Measurements from ENCODE around the gene ZSWIM8.
A peak's percentile ranks its signal among the peaks of the same experiment; 100 is the strongest.

Gene ZSWIM8

DNA sequence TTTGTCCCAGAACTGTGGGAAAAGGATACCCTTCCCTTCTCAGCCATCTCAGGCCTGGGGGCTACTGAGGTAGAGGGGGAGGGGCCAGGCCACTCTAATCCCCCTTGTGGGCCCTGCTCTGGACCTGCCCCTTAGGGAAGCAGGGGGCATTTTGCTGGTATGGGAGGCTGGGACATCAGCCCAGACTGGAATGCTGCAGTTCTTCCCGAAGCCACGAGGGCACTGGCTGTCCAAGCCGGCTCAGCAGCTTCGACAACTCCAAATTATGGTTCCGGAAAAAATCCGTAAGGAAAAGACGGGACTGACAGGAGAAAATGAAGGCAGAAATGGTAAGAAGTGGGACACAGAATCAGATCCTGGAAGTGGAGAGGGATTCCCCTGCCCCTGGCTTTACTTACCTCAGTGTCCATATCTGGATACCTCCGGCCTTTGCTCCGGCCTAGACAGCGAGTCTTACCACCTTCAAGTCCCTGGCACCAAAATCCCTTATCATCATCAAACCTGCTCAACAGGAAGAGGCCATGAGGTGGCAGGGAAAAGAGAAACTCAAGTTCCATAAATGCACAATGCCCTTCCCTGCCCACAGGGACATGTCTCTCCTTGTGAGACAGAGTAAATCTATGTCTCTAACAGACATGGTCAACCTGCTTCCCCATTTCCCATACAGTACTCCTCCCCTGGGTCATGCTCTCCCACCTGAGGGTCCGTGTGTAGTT lies 17.0 kb downstream of the ZSWIM8 start:
- peaks cover 46% of the 10 kb centered on the region for H3K36me3 ChIP-seq (ENCODE audit: control insufficient read depth, insufficient read depth, low read length)
- 94 to 95% methylated on average over 11 of the region's 11 CpGs for WGBS, 2 experiments
- H3K27me3 ChIP-seq (ENCODE audit: control insufficient read depth, insufficient read depth, low read length, poor library complexity, severe bottlenecking), result no peaks in the 10 kb centered on the region
- H3K27ac ChIP-seq (ENCODE audit: insufficient read depth, low read depth, low read length, poor library complexity, severe bottlenecking), result no peak overlapping the region
- H3K9me3 ChIP-seq (ENCODE audit: control insufficient read depth, low read length), result no peaks in the 10 kb centered on the region
- H3K4me1 ChIP-seq (ENCODE audit: control insufficient read depth, insufficient read depth, low read length), result no peaks in the 10 kb centered on the region
- H3K4me3 ChIP-seq (ENCODE audit: insufficient read depth, low read depth, low read length), result no peak overlapping the region

DNA sequence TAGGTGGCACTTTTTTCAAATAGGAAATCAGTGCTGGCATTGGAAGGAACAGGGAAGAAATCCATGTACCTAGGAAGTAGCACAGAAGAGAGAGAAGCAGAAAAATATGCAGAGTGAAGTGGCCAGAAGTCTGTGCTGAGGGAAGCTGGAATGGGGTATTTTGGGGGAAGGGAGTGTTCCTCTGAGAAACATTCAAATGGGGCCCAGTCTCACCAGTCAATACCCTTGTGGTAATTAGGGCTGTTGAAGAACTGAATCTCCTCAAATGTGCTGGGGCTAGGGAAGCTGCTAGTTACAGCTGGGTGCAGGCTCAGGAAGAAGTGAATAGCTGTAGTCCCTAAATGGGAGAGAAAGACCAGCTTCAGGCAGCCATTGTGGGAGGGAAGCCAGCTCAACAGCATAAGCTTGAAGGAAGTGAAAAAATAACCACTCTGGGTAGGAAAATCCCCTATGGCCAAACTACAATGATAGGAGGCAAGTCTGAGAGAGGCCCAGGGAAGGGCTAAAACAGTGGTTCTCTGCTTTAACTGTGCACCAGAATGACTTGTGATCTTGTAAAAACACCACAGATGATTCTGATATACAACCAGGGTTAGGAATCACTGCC lies 18.4 kb downstream of the ZSWIM8 start:
- no peaks in the 10 kb centered on the region for H3K27me3 ChIP-seq (ENCODE audit: control insufficient read depth, insufficient read depth, low read length, poor library complexity, severe bottlenecking)
- no peak overlapping the region for H3K4me3 ChIP-seq (ENCODE audit: insufficient read depth, low read depth, low read length)
- H3K9me3 ChIP-seq (ENCODE audit: control insufficient read depth, low read length), result no peaks in the 10 kb centered on the region
- no peaks in the 10 kb centered on the region for H3K4me1 ChIP-seq (ENCODE audit: control insufficient read depth, insufficient read depth, low read length)
- H3K27ac ChIP-seq (ENCODE audit: insufficient read depth, low read depth, low read length, poor library complexity, severe bottlenecking), result no peak overlapping the region
- peaks cover 54% of the 10 kb centered on the region for H3K36me3 ChIP-seq (ENCODE audit: control insufficient read depth, insufficient read depth, low read length)

DNA sequence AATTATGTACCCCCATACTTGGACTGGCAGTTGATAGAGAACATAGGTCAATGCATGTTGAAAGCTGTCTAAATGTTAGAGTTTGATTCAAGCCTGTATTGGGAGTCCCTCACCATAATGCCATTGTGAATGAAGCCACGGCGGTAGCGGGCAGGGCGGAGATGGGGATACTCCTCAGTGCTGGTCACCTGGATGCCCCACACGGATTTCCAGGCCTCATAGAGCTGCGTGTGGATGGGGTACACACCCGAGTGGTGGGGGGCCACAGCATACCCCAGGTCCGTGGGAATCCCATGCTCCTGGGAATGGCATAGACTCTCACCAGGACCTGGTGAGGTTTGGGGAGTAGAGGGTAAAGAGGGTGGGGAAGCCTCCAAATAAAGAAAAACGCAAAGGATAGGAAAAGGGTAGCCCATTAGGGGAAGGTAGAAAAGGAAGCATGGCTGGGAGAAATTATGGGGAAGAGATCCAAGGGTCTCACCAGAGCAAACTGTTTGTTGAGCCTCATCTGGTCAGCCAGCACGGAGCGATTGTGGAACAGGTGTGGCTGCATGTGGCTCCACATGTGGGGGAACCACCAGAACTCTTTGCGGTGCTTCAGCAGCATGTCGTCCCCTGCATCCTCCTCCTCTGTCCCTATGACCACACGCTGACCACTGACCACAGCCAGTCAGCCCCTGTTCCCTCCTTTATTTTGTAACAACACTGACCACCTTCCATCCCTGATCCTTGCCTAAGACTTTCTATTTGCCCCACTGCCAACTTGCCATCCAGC lies 21.0 kb downstream of the ZSWIM8 start:
- Histone ChIP-seq H3K9me3 (ENCODE audit: control insufficient read depth, low read length) (no peaks in the 10 kb centered on the region), H3K4me1 (ENCODE audit: control insufficient read depth, insufficient read depth, low read length) (no peaks in the 10 kb centered on the region), H3K4me3 (ENCODE audit: insufficient read depth, low read depth, low read length) (no peak overlapping the region), H3K36me3 (ENCODE audit: control insufficient read depth, insufficient read depth, low read length) (peaks cover 54% of the 10 kb centered on the region), H3K27ac (ENCODE audit: insufficient read depth, low read depth, low read length, poor library complexity, severe bottlenecking) (no peak overlapping the region), H3K27me3 (ENCODE audit: control insufficient read depth, insufficient read depth, low read length, poor library complexity, severe bottlenecking) (no peaks in the 10 kb centered on the region)
- 94 to 95% methylated on average over 14 of the region's 14 CpGs for WGBS, 2 experiments

DNA sequence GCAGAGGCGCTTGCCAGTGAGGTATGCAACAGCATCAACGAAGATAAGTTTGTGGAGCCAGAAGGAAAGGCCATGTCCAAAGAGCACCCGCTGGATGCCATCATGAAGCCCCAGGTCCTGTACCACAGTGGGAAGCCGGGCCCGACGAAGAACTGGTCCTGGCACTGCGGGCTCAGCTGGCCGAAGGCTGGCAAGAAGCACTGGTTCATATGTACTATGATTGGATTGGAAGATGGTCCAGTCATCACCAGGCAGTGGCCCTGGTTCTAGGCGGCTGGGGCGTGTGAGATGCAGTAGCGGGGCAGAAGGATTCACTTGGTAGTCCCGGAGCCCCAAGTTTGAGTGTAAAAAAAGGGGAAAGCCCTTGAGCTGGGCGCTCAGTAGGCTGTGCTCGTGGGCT lies 22.1 kb downstream of the ZSWIM8 start:
- no peaks in the 10 kb centered on the region for H3K27me3 ChIP-seq (ENCODE audit: control insufficient read depth, insufficient read depth, low read length, poor library complexity, severe bottlenecking)
- H3K4me3 ChIP-seq (ENCODE audit: insufficient read depth, low read depth, low read length), result no peak overlapping the region
- H3K4me1 ChIP-seq (ENCODE audit: control insufficient read depth, insufficient read depth, low read length), result peaks cover 4% of the 10 kb centered on the region
- 96 to 97% methylated on average over 14 of the region's 14 CpGs for WGBS, 2 experiments
- H3K9me3 ChIP-seq (ENCODE audit: control insufficient read depth, low read length), result no peaks in the 10 kb centered on the region
- H3K36me3 ChIP-seq (ENCODE audit: control insufficient read depth, insufficient read depth, low read length), result peaks cover 44% of the 10 kb centered on the region
- no peak overlapping the region for H3K27ac ChIP-seq (ENCODE audit: insufficient read depth, low read depth, low read length, poor library complexity, severe bottlenecking)

DNA sequence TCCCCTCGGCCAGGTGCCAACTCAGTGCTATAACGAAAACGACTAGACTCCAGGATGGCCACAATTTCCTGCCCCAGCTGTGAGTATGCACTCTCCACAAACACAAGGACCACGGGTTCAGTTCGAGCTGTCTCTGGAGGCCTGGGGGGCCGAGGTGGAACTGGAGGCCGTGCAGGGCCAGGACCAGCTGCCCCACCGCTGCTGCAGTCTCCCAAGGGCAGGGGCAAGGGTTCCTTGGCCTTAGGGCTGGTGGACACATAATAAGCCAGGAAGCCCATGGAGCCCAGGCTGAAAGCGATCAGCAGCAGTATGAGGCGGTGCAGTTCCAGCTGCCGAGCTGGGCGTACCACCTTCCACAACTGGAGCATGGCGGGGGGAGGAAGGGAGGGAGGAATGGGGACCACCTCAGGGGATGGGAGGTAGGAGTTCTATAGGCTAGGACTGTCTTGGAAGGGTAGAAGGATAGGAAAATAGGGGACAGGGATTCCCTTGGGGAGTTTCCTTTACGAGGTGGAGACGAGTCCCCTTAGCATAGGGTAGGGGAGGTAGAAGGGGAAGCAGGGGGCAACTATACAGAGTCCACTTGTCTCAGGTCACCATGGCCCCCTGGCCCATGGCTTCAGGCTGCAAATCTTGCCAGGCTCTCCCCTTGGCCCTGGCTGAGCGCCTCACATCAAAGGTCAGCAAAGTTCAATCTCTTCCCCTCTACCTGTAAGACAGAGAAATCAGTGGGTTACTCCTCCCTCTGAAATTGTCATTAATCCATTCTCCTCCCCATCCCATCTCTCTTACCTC lies 22.8 kb downstream of the ZSWIM8 start:
- H3K4me1 ChIP-seq (ENCODE audit: control insufficient read depth, insufficient read depth, low read length), result peaks cover 4% of the 10 kb centered on the region
- no peaks in the 10 kb centered on the region for H3K27me3 ChIP-seq (ENCODE audit: control insufficient read depth, insufficient read depth, low read length, poor library complexity, severe bottlenecking)
- H3K9me3 ChIP-seq (ENCODE audit: control insufficient read depth, low read length), result no peaks in the 10 kb centered on the region
- 94 to 95% methylated on average over 16 of the region's 16 CpGs for WGBS, 2 experiments
- H3K27ac ChIP-seq (ENCODE audit: insufficient read depth, low read depth, low read length, poor library complexity, severe bottlenecking), result no peak overlapping the region
- H3K36me3 ChIP-seq (ENCODE audit: control insufficient read depth, insufficient read depth, low read length), result peaks cover 36% of the 10 kb centered on the region
- H3K4me3 ChIP-seq (ENCODE audit: insufficient read depth, low read depth, low read length), result no peak overlapping the region

DNA sequence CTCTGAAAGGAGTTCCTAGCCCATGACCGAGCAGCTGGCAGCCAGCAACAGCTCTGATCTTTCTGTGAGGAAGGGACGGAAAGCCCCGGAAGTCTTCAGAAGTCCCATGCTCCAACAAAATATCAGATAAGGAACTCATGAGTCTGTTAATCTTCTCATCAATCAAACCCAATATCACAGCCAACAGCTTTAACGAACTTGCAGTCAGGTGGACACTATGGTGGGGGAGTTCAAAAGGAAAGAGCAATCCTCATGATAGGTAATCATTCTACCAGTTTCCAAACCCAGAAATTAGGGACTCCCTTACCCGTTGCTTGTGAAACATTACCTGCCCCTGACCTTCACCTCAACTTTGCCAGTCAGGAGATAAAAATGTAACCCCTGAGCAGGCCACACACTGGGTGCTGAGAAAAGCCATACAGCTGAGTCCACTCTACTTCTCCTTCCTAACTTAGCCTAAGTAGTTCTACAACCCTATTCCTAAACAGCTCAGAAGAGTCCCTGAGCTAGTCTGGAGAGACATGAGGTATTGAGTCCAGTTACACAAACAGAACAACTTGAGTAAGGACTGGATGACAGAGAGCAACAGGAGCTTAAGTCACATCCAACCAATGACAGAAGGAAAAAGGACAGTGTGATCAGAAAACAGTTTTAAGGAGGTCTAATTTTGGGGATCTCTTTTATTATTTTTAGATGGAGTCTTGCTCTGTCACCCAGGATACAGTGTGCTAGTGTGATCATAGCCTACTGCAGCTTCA lies 23.8 kb downstream of the ZSWIM8 start:
- Histone ChIP-seq H3K4me1 (ENCODE audit: control insufficient read depth, insufficient read depth, low read length) (peaks cover 4% of the 10 kb centered on the region), H3K27ac (ENCODE audit: insufficient read depth, low read depth, low read length, poor library complexity, severe bottlenecking) (no peak overlapping the region), H3K9me3 (ENCODE audit: control insufficient read depth, low read length) (no peaks in the 10 kb centered on the region), H3K27me3 (ENCODE audit: control insufficient read depth, insufficient read depth, low read length, poor library complexity, severe bottlenecking) (no peaks in the 10 kb centered on the region), H3K36me3 (ENCODE audit: control insufficient read depth, insufficient read depth, low read length) (peaks cover 28% of the 10 kb centered on the region), H3K4me3 (ENCODE audit: insufficient read depth, low read depth, low read length) (no peak overlapping the region)
- 74 to 78% methylated on average over 5 of the region's 5 CpGs for WGBS, 2 experiments

DNA sequence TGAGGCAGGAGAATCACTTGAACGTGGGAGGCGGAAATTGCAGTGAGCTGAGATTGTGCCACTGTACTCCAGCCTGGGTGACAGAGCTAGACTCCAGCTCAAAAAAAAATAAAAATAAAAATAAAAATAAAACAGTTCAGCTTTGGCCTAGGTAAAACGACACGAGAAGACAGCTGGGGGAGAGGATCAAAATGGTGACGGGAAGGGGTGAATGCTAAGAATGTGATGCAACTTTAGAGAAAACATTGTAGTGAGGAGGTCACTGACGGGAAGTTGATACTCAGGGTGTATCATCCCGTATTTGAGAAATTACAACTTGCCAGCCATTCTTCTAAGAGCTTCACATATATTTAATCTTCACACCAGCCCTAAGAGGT lies 24.9 kb downstream of the ZSWIM8 start:
- Histone ChIP-seq H3K9me3 (ENCODE audit: control insufficient read depth, low read length) (no peaks in the 10 kb centered on the region), H3K27me3 (ENCODE audit: control insufficient read depth, insufficient read depth, low read length, poor library complexity, severe bottlenecking) (no peaks in the 10 kb centered on the region), H3K4me3 (ENCODE audit: insufficient read depth, low read depth, low read length) (peak overlapping the region; percentile 79), H3K4me1 (ENCODE audit: control insufficient read depth, insufficient read depth, low read length) (peaks cover 4% of the 10 kb centered on the region), H3K27ac (ENCODE audit: insufficient read depth, low read depth, low read length, poor library complexity, severe bottlenecking) (no peak overlapping the region), H3K36me3 (ENCODE audit: control insufficient read depth, insufficient read depth, low read length) (peaks cover 28% of the 10 kb centered on the region)
- 92% methylated on average over 7 of the region's 7 CpGs for WGBS, 2 experiments

DNA sequence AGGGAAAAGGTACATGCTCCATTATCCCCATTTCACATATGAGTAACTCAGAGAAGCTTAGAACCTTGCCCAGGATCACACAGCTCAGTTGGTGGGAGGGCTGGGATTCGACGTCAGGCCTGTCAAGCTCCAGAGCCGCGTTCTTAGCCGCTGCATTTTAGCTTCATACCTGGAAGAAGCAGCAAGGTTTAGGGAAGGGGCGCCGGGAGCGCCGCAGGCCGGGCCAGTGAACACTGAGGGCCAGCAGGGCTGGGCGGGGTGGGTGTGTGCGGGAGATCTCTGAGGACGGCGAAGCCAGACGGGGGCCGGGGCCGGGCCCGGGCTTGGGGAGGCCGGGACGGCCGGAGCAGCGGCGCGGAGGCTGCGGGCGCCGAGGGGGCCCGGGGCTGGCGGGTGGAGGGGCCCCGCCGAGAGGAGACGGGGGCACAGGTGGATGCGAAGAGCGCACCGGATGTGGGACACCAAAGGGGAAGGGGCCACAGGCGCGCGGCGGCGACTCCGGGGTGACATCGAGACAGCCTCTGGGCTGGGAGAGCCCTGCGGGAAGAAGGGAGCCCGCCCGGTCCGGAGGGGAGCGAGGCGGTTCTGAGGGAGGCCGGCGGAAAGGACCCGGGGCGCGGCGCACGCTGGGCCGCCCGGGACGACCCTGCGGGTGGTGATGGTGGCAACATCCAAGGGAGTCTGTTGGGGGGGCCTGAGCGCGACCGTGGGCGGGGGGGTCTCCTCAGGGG lies 25.5 kb downstream of the ZSWIM8 start:
- H3K4me3 ChIP-seq (ENCODE audit: insufficient read depth, low read depth, low read length), result peak overlapping the region; percentile 79
- WGBS, 2 experiments, result 1 to 2% methylated on average over 63 of the region's 63 CpGs
- H3K27ac ChIP-seq (ENCODE audit: insufficient read depth, low read depth, low read length, poor library complexity, severe bottlenecking), result no peak overlapping the region
- peaks cover 4% of the 10 kb centered on the region for H3K4me1 ChIP-seq (ENCODE audit: control insufficient read depth, insufficient read depth, low read length)
- no peaks in the 10 kb centered on the region for H3K9me3 ChIP-seq (ENCODE audit: control insufficient read depth, low read length)
- H3K27me3 ChIP-seq (ENCODE audit: control insufficient read depth, insufficient read depth, low read length, poor library complexity, severe bottlenecking), result no peaks in the 10 kb centered on the region
- H3K36me3 ChIP-seq (ENCODE audit: control insufficient read depth, insufficient read depth, low read length), result peaks cover 24% of the 10 kb centered on the region

DNA sequence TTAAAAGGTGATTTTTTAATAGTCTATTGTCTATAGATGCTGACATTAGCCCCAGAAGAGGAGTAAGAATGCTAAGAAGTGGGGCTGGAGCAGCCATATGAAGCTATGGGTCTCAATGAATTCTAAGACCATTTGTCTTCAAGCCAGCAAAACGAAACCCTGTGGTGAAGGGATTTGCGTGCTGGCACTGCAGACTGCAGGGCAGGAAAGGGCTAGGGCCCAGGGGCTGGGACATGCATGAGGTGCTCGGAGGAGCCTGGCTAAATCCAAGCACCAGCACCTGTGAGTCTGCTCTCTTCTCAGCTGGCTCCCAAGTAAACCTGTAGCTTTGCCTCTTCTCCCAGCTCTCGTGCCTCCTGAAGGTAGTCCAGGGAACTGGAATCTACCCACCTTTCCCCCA lies 27.3 kb downstream of the ZSWIM8 start:
- Histone ChIP-seq H3K4me1 (ENCODE audit: control insufficient read depth, insufficient read depth, low read length) (peaks cover 4% of the 10 kb centered on the region), H3K27me3 (ENCODE audit: control insufficient read depth, insufficient read depth, low read length, poor library complexity, severe bottlenecking) (no peaks in the 10 kb centered on the region), H3K27ac (ENCODE audit: insufficient read depth, low read depth, low read length, poor library complexity, severe bottlenecking) (no peak overlapping the region), H3K36me3 (ENCODE audit: control insufficient read depth, insufficient read depth, low read length) (peaks cover 10% of the 10 kb centered on the region), H3K9me3 (ENCODE audit: control insufficient read depth, low read length) (no peaks in the 10 kb centered on the region), H3K4me3 (ENCODE audit: insufficient read depth, low read depth, low read length) (no peak overlapping the region)
- WGBS, 2 experiments, result 51 to 64% methylated on average over 4 of the region's 4 CpGs

Data from ectodermal cell (in vitro differentiated cells).